ENCODE data around the gene NPFFR1.

DNA sequence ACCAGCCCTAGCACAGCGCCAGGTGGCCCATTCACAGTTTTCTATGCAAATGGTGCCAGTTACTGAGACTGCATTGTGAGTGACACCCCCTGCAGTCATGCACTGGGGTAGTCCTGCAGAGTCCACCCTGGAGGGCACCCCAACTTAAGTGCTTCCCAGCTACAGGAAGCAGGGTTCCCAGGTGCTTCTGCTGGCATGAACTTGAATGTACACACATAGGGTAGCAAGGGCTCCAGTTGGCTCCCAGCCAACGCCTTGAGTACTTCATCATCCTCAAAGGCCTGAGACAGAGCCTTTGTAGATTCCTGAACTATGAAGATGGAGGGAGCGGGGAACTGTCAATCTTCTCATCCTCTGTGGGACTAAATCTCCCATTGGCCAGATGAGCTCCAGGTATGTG, 11.5 kb upstream of the NPFFR1 start:
- TF ChIP-seq, protein P1, sequence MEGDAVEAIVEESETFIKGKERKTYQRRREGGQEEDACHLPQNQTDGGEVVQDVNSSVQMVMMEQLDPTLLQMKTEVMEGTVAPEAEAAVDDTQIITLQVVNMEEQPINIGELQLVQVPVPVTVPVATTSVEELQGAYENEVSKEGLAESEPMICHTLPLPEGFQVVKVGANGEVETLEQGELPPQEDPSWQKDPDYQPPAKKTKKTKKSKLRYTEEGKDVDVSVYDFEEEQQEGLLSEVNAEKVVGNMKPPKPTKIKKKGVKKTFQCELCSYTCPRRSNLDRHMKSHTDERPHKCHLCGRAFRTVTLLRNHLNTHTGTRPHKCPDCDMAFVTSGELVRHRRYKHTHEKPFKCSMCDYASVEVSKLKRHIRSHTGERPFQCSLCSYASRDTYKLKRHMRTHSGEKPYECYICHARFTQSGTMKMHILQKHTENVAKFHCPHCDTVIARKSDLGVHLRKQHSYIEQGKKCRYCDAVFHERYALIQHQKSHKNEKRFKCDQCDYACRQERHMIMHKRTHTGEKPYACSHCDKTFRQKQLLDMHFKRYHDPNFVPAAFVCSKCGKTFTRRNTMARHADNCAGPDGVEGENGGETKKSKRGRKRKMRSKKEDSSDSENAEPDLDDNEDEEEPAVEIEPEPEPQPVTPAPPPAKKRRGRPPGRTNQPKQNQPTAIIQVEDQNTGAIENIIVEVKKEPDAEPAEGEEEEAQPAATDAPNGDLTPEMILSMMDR (IDR thresholded peaks at IDR 0.05 in 4 of 5, conservative IDR thresholded peaks at IDR 0.05 in 1 of 5) = no peak
- TF ChIP-seq POLR2A (IDR thresholded peaks at IDR 0.05) = no peak
